Putamen (tissue), 1 donor: Measurements from ENCODE around the gene KLF2.
A peak's percentile ranks its signal among the peaks of the same experiment; 100 is the strongest.
"Not testable (repeated sequence)": the region's sequence is repeated elsewhere in the genome, so short reads cannot be mapped to it uniquely, and the experiment has no call there.

Experiments used
- DNase-seq: peaks from one replicate; pipeline ENCODE4 v3.0.0-alpha.2; 2016; ENCODE audit warnings: low spot score

KLF2 gene

DNA sequence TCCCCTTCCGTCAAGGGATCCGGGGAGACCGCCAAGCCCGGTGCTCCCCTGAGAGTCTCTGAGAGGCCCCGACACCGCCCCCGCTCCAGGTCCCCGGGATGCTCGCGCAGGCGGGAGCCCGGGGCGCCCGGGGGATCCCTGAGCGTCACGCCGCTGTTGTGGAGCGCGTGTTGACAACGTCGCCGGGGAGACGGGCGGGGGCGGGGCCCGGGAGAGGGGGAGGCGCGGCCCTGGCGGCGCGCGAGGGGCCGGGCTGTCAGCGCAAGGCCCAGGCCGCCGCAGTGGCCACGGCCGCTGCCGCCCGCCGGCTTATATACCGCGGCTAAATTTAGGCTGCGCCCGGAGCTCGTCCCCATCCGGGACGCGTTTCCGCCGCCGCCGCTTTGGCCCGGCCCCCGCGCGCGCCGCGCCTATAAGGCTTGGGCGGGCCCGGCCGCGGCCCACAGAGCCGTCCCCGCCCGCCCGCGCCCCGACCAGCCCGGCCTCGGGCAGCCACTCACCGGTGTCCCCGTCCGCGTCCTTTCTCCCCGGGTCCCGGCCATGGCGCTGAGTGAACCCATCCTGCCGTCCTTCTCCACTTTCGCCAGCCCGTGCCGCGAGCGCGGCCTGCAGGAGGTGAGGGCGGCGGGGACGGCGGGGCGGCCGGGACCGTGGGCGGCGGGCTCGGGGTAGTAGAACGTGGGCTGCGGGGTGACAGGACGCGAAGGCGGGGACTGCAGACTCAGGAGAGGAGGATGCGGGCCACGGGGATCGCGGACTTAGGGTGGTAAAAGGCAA lies at the start of gene KLF2:
Gene KLF2 (plus strand): TSS at position 443 of the 777 bp plus-strand sequence. CDS start 98 bp downstream, at position 541.
- peak; percentile 46 for DNase-seq

DNA sequence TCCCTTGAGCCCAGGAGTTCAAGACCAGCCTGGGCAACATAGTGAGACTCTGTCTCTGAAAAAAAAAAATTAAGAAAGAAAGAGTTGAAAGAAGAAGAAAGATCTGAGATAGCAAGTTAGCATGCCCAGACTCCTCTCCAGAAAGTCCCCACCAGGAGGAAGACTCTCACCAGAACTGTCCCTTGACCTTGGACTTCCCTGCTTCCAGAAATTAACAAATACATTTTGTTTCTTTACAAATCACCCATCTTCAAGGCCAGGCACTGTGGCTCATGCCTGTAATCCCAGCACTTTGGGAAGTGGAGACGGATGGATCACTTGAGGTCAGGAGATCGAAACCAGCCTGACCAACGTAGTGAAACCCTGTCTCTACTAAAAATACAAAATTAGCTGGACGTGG lies 44.3 kb upstream of the KLF2 start:
- DNase-seq, result no peak

DNA sequence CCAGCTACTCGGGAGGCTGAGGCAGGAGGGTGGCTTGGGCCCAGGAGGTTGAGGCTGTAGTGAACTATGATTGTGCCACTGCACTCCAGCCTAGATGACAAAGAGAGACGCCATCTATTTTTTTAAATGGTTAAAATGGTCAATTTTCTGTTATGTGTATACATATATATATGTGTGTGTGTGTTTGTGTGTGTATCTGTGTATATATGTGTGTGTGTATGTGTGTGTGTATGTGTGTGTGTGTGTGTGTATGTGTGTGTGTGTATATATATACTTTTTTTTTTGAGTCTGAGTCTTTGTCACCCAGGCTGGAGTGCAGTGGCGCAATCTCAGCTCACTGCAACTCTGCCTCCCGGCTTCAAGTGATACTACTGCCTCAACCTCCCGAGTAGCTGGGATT lies 42.9 kb upstream of the KLF2 start:
- DNase-seq, result no peak

DNA sequence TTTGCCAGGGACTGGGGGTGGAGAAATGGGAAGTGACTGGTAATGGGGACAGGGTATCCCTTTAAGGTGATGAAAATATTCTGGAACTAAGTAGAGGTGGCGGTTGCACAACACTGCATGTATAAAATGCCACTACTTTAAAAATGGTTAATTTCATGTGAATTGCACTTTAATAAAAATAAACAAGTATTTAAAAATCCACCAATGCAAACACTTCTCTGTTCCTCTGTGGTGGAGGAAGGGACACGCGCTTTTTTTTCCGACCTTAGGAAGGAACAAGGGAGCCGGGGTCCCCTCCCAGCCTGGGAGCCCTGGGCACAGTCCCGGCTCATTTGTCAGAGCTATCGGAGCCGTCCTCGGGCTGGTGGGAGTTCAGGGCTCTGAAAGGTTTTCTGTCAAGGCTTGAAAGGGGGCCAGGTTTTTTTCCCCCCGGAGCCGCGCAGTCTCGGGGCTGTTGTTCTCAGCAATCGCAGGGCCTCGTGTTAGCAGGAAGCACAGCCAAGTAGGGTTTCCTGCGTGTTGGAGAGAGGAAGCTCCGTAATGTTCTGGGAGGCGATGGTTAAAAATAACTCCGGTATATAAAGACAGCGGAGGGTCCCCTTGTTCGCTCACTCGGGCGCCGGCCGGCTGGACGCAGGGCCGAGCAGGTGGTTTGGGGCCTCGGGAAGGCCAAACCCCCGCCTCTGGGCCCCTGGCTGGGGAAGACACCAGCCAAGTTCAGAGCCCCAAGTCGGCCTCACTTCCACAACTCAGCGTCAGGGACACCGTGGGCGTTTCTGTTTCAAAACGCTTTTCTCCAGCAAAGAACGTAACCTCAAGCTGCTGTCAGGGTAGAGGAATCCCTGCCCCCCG lies 41.2 kb upstream of the KLF2 start:
- peak; percentile 74 for DNase-seq

DNA sequence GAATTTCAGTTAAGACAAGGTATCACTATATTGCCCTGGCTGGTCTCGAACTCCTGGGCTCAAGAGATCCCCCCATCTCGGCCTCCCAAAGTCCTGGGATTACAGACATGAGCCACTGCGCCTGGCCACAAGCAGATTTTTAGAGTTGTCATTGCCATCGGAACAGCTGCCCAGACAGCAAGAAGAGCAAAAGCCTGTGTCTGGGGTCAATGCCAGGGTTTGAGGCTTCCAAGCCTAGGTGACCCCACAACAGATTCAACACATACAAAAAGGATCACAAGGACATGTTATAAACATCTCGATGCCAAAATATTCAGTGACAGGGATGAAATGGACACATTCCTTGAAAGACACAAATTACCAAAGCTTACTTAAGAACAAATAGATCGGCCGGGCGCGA lies 40.1 kb upstream of the KLF2 start:
- DNase-seq, result no peak

DNA sequence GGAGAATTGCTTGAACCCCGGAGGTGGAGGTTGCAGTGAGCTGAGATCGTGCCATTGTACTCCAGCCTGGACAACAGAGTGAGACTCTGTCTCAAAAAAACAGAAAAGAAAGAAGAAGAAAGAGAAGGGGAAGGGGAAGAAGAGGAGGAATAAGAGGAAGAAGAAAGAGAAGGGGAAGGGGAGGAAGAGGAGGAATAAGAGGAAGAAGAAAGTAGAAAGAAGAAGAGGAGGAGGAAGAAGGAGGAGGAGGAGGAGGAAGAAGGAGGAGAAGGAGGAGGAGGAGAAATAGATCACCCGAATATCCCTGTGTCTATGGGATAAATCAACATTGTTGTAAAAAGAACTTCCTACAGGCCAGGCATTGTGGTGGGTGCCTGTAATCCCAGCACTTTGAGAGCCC lies 39.5 kb upstream of the KLF2 start:
- DNase-seq, result not testable (repeated sequence)

DNA sequence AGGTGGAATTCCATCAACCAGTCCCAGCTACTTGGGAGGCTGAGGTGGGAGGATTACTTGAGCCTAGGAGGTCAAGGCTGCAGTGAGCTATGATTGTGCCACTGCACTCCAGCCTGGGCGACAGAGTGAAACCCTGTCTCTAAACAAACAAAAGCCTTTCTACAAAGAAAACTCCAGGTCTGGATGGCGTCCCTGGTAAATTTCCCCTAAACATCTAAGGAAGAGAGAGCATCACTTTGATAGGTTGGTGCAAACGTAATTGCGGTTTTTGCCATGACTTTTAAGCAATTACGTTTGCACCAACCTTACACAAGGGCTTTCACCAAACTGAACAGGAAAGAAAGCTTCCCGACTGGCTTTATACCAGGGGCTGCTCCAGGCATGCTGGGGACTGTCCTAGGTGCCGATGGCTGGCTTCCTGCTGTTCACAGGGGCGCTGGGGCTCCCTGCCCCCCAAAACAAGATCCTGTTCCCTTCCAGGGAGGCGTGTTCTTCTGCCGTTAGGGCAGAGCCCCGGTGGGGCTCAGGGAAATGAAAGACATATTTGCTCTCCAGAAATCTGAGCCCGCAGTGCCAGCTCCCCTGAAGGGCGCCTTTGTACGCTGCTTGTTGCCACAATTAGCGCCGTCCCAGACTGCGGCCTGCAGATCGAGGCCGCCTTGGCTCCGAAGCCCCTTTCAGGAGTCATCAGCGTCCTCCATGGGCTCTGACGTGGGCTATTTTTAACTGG lies 38.7 kb upstream of the KLF2 start:
- peak; percentile 59 for DNase-seq

DNA sequence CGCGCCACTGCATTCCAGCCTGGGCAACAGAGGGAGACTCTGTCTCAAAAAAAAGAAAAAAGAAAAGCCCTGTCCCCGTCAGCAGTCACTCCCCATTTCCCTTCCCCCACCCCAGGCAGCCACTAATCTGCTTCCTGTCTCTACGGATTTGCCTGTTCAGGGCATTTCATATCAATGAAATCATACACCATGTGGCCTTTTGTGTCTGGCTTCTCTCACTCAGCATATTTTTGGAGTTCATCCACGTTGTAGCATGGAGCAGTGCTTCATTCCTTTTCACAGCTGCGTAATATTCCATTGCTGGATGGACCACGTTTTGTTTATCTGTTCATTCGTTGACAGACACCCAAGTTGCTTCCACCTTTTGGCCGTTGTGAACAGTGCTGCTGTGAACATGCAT lies 36.1 kb upstream of the KLF2 start:
- DNase-seq, result no peak

DNA sequence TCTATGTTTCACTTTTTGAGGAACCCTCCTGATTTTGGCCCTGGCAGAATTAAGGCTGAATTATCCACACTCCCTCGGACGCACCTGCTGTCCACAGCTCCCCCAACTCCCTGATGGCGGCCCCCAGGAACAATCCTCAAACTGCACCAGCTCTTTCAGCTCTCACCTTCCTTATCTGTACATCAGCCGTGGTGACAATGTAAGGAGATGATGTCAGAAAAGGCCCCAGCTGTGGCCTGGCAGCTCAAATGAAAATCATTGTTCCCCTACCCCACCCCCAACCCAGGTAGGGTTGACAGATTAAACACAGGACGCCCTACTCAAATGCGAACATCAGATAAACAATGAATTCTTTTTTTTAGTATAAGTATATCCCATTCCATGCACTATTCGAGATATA lies 35.0 kb upstream of the KLF2 start:
- no peak for DNase-seq

DNA sequence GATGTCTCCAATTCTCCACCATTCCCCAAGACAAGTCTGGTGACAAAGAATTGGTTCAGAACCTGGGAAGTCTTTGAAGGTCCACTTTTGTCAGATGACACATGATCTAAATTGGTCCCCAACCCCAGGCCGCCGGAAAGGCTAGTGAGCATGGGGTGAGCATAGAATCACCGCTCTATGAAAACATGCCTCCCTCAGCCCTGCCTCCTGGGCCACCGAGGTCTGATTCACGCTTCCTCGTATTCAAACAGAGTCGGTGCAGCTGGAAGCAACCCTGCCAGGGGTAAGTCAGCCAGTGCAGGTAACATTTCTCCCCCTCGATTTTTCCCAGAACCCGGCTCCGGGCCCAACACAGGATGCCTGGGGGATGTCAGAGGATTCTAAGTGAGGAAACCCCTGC lies 33.9 kb upstream of the KLF2 start:
- DNase-seq, result no peak

DNA sequence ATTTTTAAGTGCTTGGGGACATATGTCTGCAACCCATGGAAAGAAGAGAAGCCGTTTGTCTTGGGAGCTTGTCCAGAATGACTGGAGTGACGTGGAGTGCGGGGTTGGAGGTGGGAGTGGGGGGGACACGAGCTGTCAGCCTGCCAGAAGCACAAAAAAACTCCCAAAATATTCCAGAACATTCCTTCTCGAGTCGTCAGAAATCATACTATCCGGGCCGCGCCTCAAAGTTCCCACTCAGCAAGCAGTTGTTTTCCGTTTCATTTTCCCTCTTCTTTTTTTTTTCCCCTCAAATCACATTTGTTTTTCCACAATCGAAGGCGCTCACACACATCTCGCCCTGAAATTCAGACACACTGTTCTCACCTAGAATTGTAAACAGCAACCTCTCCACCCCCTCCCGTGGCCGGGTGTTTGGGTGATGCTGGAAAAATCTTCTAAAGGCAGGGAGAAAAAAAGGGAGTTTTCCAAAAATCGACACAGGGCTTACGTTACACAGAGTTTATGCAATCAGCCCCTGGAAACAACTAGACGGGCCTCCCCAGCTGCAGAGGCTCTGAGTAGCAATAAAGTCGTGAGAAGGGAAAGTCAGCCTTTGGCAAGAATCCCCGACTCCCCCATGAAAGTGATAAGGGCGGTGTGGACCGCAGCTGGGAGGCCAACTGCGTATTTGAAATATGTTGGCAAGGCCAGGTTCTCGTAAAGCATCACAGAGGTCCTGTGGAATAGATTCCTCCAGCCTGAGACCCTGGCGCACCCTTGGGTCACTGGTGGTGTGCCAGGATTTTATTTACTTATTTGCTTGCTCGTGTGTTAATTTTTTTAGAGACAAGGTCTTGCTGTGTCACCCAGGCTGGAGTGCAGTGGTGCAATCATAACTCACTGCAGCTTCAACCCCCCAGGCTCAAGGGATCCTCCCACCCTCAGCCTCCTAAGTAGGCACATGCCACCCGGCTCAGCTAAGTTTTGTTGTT lies 31.2 kb upstream of the KLF2 start:
- DNase-seq, result no peak

DNA sequence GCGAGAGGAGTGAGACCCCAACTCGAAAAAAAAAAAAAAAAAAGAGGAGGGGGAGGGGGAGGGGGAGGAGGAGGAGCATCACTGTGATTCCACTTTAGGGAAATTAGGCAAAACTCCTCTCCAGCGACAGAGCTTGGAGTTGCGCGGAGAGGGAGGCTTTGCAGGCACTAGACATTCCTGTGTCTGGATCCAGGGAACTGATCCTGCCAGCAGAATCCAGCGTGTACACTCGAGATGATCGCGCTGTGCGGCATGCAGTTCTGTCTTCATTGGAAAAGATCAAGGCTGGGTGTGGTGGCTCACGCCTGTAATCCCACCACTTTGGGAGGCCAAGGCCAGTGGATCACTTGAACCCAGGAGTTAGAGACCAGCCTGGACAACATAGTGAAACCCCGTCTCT lies 29.6 kb upstream of the KLF2 start:
- no peak for DNase-seq

DNA sequence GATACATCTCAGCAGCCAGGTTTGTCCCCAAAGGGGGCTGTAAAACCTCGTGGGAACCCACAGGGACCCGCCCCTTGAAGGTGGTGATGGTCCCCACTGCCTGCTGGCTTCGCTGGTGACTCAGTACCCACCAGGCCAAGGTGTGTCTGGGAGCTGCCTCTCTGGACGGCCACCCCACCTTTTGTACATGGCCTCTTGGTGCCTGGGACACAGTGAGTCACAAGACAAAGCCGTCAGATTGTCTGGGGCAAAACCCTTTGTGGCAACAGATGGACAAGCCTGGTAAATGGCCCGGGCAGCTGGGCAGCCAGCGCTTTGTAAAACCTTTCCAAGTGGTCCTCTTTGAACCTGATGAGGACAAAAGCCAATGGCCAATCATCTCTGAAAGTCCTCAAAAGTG lies 27.9 kb upstream of the KLF2 start:
- no peak for DNase-seq

DNA sequence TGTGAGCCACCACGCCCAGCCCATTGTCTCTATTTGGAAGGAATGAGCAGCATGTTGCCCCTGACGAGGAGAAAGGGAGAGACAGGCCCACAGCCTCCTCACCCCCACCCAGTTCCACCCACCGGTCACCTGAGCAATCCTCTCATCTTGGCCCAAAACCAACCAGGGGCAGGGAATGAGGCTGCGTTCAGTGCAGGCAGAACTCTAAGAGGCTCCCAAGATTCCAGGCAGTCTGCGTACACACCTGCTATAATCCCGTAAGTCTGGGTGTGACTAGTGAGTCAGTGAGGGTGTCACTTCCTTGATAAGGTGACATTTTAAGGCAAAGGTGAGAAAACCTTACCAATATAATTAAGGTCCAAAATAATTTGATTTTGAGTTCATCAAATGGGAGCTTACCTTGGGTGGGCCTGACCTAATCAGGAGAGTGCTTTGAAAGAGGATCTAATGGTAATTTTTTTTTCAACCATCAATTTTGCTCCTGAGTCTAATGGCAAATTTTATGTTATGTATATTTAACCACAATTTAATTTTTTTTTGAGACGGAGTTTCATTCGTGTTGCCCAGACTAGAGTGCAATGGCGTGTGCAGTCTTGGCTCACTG lies 26.9 kb upstream of the KLF2 start:
- no peak for DNase-seq

DNA sequence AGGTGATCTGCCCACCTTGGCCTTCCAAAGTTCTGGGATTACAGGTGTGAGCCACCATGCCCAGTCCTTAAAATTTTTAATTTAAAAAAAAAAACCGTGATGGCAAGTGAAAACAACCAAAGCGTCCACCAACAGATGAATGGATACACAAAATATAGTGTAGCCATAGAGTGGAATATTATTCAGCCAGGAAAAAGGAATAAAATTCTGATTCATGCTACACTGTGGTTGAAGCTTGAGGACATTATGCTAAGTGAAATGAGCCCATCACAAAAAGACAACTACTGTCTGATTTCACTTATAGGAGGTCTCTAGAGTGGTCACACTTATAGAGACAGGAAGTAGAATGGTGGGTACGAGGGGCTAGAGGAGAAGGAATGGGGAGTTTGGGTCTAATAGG lies 26.3 kb upstream of the KLF2 start:
- no peak for DNase-seq

DNA sequence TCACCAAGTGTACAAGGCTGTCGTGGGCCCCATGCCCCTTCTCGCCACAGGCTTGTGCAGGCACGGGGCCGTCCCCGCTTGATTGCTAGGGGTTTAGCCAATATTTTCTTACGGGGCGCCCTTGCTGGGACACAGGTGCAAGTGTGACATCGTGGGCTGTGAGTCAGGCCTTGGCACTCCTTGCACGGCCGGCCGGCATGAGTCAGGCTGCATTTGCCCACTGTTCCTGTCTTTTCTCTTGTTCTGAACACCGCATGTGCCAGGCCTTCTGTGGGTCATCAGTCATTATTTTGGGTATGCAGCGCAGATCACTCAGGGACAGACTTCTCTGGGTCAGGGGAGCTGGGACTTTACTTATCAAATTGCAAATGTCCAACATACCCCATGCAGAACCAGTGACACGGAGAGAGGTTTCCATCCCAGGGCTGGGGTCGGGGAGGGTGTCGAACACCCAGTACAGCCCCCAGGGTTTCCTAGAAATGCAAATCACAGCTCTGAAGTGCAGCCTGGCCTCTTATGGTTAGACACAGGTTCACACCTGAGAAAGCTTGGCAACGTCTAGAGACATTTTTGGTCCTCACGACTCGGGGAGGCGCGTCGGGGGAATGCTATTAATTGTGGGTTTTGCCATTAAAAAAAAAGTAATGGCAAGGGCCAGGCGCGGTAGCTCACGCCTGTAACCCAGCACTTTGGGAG lies 22.5 kb upstream of the KLF2 start:
- no peak for DNase-seq

DNA sequence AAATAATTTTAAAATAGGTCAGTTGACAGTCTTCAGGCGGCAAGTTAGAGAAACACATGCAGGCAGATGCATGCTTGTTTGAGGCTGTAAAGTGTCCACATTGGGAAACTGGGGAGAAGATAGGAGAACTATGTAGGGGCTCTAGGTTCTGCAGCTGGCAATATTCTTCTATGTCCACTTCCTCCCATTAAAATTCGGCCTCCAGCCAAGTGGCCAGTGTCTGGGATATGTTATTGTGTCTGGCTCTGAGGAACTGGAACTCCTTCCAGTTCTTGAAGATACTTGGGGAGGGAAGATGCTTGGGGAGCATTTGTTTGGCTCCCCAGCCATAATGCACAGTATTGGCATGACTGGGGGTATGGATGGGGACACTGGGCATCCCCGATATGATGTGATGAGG lies 20.9 kb upstream of the KLF2 start:
- no peak for DNase-seq

DNA sequence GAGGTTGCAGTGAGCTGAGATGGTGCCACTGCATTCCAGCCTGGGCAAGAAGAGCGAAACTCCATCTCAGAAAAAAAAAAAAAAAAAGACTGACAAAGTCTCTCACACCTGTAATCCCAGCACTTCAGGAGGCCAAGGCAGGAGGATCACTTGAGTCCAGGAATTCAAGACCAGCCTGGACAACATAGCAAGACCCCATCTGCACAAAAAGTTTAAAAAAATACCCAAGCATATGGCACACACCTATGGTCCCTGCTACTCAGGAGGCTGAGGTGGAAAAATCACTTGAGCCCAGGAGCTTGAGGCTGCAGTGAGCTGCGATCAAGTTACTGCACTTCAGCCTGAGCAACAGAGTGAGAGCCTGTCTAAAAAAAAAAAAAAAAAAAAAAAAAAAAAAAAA lies 20.1 kb upstream of the KLF2 start:
- not testable (repeated sequence) for DNase-seq

DNA sequence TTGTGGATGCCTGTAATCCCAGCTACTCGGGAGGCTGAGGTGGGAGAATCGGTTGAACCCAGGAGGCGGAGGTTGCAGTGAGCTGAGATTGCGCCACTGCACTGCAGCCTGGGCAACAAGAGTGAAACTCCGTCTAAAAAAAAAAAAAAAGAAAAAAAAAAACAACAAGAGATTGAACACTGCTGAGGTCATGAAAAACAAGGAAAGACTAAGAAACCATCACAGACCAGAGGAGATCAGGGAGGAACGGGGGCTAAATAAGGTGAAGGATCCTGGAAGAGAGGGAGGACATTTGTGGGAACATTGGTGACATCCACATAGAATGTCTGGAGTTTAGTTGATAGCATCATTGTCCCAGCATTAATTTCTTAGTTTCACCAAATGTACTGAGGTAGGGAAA lies 19.6 kb upstream of the KLF2 start:
- not testable (repeated sequence) for DNase-seq

DNA sequence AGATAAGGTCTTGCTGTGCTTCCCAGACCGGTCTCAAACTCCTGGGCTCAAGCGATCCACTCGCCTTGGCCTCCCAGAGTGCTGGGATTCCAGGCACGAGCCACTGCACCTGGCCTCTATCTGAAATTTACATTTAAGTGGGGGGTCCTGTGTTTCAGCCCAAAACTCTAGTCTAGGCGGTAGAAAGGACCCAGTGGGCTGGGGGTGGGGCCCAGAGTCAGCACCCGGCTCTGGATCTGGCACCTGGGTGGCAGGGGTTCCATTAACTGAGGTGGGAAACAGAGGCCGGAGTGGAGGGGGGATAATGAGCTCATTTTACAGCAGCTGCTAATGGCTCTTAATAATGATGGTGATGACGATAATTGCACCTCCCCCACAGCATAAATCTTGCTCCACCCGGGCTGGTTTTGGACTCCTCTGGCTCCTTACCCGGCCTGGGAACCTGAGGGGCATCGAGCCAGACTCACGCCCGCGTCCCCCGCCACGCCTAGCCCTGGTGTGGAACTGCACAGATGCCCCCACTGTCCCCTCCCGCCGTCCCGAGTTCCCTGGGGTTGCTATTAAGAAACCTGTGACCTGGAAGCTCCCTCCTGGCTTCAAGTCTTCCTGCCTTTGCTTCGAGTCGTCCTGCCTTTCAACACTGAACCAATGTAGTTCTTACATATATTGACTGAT lies 17.8 kb upstream of the KLF2 start:
- no peak for DNase-seq
